Gastrocnemius medialis (tissue), 4 donors: ENCODE measurements around the gene MINDY4. TPM values are rescaled to one million over a fixed set of nuclear protein-coding genes. Genes with fewer than 3 reads are reported as not detected.
A peak's percentile ranks its signal among the peaks of the same experiment; 100 is the strongest.

Experiments used
- ATAC-seq, 2 donors: fragments of 150-250 bp; one replicate each; pipeline ENCODE4 v1.9.1; 2016
- DNase-seq, 2 donors: peaks; one replicate each; pipeline ENCODE4 v3.0.0-alpha.2; 2019
- H3K27ac ChIP-seq, 4 donors: fragments of 200-600 bp; sonication (generic); 1 replicate in 1 of 4; 2 replicates in 3 of 4; pipeline ENCODE4 v1.5.1; 2016 to 2018; ENCODE audit warnings: mild to moderate bottlenecking in 2 of 4, moderate library complexity in 1 of 4
- H3K27me3 ChIP-seq, 3 donors: fragments of 200-600 bp; sonication (generic) in 2 of 3; 1 replicate in 1 of 3; 2 replicates in 2 of 3; pipeline versions ENCODE4 v1.5.1 to v1.6.0; 2016 to 2019; ENCODE audit warnings: mild to moderate bottlenecking in 1 of 3, moderate library complexity in 1 of 3
- H3K36me3 ChIP-seq, 2 donors: fragments of 200-600 bp; sonication (generic) in 1 of 2; one replicate each; pipeline ENCODE4 v1.5.1; 2017 to 2018
- H3K4me1 ChIP-seq, 2 donors: fragments of 200-600 bp; sonication (generic) in 1 of 2; one replicate each; pipeline ENCODE4 v1.5.1; 2016 to 2017; ENCODE audit warnings: mild to moderate bottlenecking in 2 of 2
- H3K4me3 ChIP-seq, 4 donors: fragments of 200-600 bp; sonication (generic) in 3 of 4; 1 replicate in 1 of 4; 2 replicates in 3 of 4; pipeline ENCODE4 v1.5.1; 2016 to 2019; ENCODE audit warnings: mild to moderate bottlenecking in 2 of 4
- H3K9me3 ChIP-seq, 3 donors: fragments of 200-600 bp; sonication (generic) in 2 of 3; 1 replicate in 1 of 3; 2 replicates in 2 of 3; pipeline ENCODE4 v1.5.1; 2016 to 2019
- CTCF ChIP-seq, 5 experiments: fragments of 450-650 bp in 3 of 5; fragments of 200-600 bp in 2 of 5; sonication (generic) in 2 of 5; IDR thresholded peaks in 4 of 5; conservative IDR thresholded peaks in 1 of 5; 1 replicate in 4 of 5; 2 replicates in 1 of 5; pipeline ENCODE4 v1.5.1; 2016 to 2019; ENCODE audit warnings: antibody characterized with exemption in 5 of 5, mild to moderate bottlenecking in 3 of 5, moderate library complexity in 3 of 5
- POLR2A ChIP-seq, 2 donors: fragments of 450-650 bp; IDR thresholded peaks; one replicate each; pipeline ENCODE4 v1.6.1; 2017; ENCODE audit warnings: antibody characterized with exemption in 2 of 2, mild to moderate bottlenecking in 2 of 2, moderate library complexity in 2 of 2
- in situ Hi-C, 4 donors: fragments of 200-750 bp; cut with MboI; loops; one replicate each; pipeline versions ENCODE4 v1.15.0 to v1.8.0; 2017; ENCODE audit warnings: low sequenced_read_pairs in 4 of 4
- intact Hi-C: fragments of 100-400 bp; cut with DNase I; formaldehyde crosslinking; loops from one replicate; pipeline ENCODE4 v1.15.1; 2023; ENCODE audit warnings: low total_unique reads
- total RNA-seq, 4 donors: library from RNA; depleted of rRNA; stranded (reverse); fragments of >200 nt; gene quantifications; one replicate each; pipeline versions ENCODE4 v1.1.0 to v1.2.3, GENCODE V29; 2016

Gene MINDY4
- total RNA-seq, 4 donors from 2014 or later = 1.4 to 4.3 (median 3.0) TPM

GRCh38 chr7:30790356-30790755 lies 19.1 kb downstream of the MINDY4 start:
- ATAC-seq (no peak), DNase-seq (no peak)
- no peaks in the 10 kb centered on the region for H3K27me3 ChIP-seq
- H3K27ac ChIP-seq = no peak overlapping the region
- peaks cover 0 to 10% of the 10 kb centered on the region in 2 donors for H3K4me1 ChIP-seq
- H3K36me3 ChIP-seq = peaks cover 0 to 3% of the 10 kb centered on the region in 2 donors
- H3K9me3 ChIP-seq = no peaks in the 10 kb centered on the region
- no peak for TF ChIP-seq CTCF (IDR thresholded peaks at IDR 0.05 in 4 of 5, conservative IDR thresholded peaks at IDR 0.05 in 1 of 5)
- no peak for TF ChIP-seq POLR2A (IDR thresholded peaks at IDR 0.05)
- intact Hi-C loops = no loop called here
- H3K4me3 ChIP-seq = no peak overlapping the region
- in situ Hi-C loops = no loop called here

- H3K9me3 ChIP-seq = no peaks in the 10 kb centered on the region
- H3K4me1 ChIP-seq = peaks cover 0 to 10% of the 10 kb centered on the region in 2 donors
- in situ Hi-C loops = no loop called here
- H3K27ac ChIP-seq = no peak overlapping the region
- H3K27me3 ChIP-seq = no peaks in the 10 kb centered on the region
- ATAC-seq (no peak), DNase-seq (no peak)
- H3K36me3 ChIP-seq = no peaks in the 10 kb centered on the region
- no peak overlapping the region for H3K4me3 ChIP-seq
- TF ChIP-seq POLR2A (IDR thresholded peaks at IDR 0.05) (no peak), CTCF (IDR thresholded peaks at IDR 0.05 in 4 of 5, conservative IDR thresholded peaks at IDR 0.05 in 1 of 5) (peak in 1 of 5 experiments; percentile 17)
- intact Hi-C loops = no loop called here
These were observed 19.9 kb downstream of the MINDY4 start for GRCh38 chr7:30791114-30791513.

DNA sequence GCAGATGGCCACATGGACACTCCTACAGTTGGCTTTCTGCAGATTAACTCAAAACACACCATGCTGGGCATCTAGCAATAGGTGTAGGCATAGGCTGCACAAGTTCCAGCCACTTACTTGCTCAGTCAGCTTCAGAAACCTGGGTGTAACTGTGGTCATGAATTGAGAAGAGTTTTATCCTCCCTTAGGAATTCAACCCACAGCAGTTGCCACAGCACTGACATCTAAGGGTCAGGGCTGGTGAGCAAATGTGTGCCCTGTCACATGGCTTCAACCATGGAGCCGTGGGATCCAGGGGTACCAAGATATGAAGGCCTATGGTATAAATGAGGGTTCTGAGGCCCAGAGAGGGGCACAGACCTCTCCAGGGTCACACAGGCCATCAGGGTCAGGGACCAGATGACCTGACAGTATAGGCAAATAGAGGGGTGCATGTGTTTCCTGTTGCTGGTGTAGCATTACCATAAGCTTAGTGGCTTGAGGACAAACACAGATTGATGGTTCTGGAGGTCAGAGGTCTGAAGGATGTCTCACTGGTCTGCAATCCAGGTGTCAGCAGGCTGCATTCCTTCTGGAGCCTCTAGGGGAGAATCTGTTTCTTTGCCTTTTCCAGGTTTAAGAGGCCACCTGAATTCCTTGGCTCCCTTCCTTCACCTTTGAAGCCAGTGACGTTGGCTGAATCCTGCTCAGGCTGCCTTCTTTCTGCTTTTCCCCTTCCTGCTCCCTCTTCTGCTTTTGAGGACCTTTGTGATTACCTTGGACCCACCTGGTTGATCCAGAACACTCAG lies 24.1 kb downstream of the MINDY4 start:
- intact Hi-C loops = no loop called here
- Histone ChIP-seq H3K27me3 (no peaks in the 10 kb centered on the region), H3K9me3 (no peaks in the 10 kb centered on the region), H3K4me3 (no peak overlapping the region), H3K27ac (peak overlapping the region; percentile 12 to 57 (median 52)), H3K36me3 (no peaks in the 10 kb centered on the region), H3K4me1 (peaks cover 0 to 18% of the 10 kb centered on the region in 2 donors)
- TF ChIP-seq CTCF (IDR thresholded peaks at IDR 0.05 in 4 of 5, conservative IDR thresholded peaks at IDR 0.05 in 1 of 5) (no peak), POLR2A (IDR thresholded peaks at IDR 0.05) (no peak)
- no peak for ATAC-seq
- in situ Hi-C loops = no loop called here
- DNase-seq = no peak

DNA sequence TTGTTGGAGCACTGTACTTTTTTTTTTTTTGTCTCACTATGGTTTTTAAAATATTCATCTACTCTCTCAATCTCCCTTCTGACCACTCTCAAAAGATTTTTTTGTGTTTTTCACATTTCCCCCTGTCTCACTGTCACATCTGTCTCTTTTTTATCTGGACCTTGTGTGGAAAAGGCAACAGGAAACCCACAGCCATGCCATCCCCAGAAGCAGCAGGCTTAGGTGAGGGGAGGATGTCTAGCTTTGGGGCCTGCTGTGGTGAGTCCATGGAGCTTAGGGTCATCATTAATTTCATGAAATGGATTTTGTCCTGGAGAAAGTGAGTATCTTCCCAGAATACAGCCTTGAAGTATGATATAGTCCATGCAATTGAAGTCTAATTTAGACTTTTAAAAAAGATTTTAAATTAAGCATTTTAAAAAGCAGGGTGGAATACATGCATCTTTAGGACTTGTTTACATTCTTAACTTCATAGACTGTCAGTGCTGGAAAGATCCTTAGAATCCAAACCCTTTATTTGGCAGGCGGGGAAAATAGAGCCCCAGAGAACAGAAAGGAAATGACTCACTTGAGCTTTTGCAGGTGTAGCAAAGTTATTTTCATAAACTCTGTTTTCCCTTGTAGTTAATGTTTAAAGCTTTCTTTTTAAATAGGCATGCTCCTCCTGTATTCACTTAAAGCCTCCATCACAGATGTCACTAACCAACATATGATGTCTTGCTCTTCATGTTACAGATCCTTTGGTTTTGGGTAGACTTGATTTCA lies 25.1 kb downstream of the MINDY4 start:
- Histone ChIP-seq H3K4me3 (no peak overlapping the region), H3K9me3 (no peaks in the 10 kb centered on the region), H3K27me3 (no peaks in the 10 kb centered on the region), H3K36me3 (no peaks in the 10 kb centered on the region), H3K27ac (peak overlapping the region; percentile 26 to 57 (median 52)), H3K4me1 (peaks cover 4 to 23% of the 10 kb centered on the region in 2 donors)
- in situ Hi-C loops = no loop called here
- TF ChIP-seq CTCF (IDR thresholded peaks at IDR 0.05 in 4 of 5, conservative IDR thresholded peaks at IDR 0.05 in 1 of 5) = no peak
- TF ChIP-seq POLR2A (IDR thresholded peaks at IDR 0.05) = no peak
- ATAC-seq (no peak), DNase-seq (no peak)
- intact Hi-C loops = no loop called here
